ENCODE measurements around the gene NQO2.

DNA sequence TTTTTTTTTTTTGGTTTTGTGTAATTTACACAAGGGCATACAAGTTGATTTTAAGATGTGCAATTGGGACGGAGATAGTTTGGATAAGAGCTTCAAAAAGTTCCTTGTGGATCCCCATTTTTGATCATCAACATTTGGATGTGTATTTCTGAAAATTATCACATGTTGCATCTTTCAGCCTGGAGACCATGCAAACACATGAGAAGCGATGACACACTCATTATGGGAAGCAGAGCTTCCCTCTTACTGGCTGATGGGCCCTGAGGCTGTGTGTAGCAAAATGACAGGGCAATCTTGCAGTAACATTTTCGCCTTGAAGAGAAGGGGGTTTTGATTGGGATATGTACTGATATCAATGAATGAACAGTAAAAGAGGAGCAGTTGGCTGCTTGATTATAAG, 46.6 kb downstream of the NQO2 start:
- TF ChIP-seq POLR2A (IDR thresholded peaks at IDR 0.05), result no peak
- TF ChIP-seq, protein P1, sequence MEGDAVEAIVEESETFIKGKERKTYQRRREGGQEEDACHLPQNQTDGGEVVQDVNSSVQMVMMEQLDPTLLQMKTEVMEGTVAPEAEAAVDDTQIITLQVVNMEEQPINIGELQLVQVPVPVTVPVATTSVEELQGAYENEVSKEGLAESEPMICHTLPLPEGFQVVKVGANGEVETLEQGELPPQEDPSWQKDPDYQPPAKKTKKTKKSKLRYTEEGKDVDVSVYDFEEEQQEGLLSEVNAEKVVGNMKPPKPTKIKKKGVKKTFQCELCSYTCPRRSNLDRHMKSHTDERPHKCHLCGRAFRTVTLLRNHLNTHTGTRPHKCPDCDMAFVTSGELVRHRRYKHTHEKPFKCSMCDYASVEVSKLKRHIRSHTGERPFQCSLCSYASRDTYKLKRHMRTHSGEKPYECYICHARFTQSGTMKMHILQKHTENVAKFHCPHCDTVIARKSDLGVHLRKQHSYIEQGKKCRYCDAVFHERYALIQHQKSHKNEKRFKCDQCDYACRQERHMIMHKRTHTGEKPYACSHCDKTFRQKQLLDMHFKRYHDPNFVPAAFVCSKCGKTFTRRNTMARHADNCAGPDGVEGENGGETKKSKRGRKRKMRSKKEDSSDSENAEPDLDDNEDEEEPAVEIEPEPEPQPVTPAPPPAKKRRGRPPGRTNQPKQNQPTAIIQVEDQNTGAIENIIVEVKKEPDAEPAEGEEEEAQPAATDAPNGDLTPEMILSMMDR (IDR thresholded peaks at IDR 0.05), result no peak
- TF ChIP-seq EP300 (IDR thresholded peaks at IDR 0.05), result no peak
